Measurements from ENCODE around the gene RFX3. TPM values are rescaled to one million over a fixed set of nuclear protein-coding genes. Genes with fewer than 3 reads are reported as not detected.

The RFX3 gene
- total and polyA plus RNA-seq, 2 donors (not counting 3 experiments of a cell fraction or from before 2014, with no cell fraction given), result 4.8 to 10.5 TPM

DNA sequence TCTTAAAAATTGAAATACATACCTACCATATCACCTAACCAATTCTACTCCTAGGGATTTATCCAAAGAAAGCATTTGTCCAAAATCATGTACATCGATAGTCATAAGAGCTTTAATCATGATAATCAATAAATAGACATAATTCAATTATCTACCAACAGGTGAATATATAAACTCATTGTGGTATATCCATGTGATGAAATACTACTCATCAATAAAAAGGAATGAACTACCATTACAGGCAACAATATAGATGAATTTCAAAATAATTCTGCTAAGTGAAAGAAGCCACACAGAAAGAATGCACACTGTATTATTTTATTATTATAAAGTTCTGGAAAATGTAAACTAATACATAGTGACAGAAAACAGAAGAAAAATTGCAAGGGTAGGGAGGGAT is 81.8 kb downstream of the RFX3 start:
- Histone ChIP-seq H3K9ac (replicated peaks; ENCODE audit: extremely low read depth, insufficient read depth, low read length) (no peak overlapping the region), H2AFZ (ENCODE audit: low read depth, low read length) (no peak overlapping the region), H3K4me3 (replicated peaks in 1 of 3; ENCODE audit: insufficient read depth in 1 of 3, low read depth in 1 of 3, low read length in 3 of 3) (no peak overlapping the region), H3K27me3 (ENCODE audit: control insufficient read depth in 2 of 2, insufficient read depth in 2 of 2, low read length in 2 of 2) (no peaks in the 10 kb centered on the region), H3K9me3 (replicated peaks; ENCODE audit: control insufficient read depth, insufficient read depth, low read length) (no peaks in the 10 kb centered on the region), H3K9me1 (replicated peaks; ENCODE audit: control insufficient read depth, extremely low read depth, insufficient read depth, low read length) (no peaks in the 10 kb centered on the region), H4K20me1 (replicated peaks; ENCODE audit: control insufficient read depth, extremely low read depth, insufficient read depth, low read length) (no peaks in the 10 kb centered on the region), H3K4me2 (ENCODE audit: insufficient read depth, low read length) (no peak overlapping the region), H3K27ac (ENCODE audit: insufficient read depth, low read depth, low read length) (no peak overlapping the region), H3K79me2 (ENCODE audit: control insufficient read depth, insufficient read depth, low read length) (no peaks in the 10 kb centered on the region), H3K36me3 (ENCODE audit: control insufficient read depth in 2 of 2, extremely low read depth in 1 of 2, insufficient read depth in 2 of 2, low read length in 2 of 2) (no peaks in the 10 kb centered on the region), H3K4me1 (ENCODE audit: control insufficient read depth, extremely low read depth, insufficient read depth, low read length) (no peaks in the 10 kb centered on the region)
- intact Hi-C loops (cut with micrococcal nuclease), result no loop called here
- TF ChIP-seq GATA2 (IDR thresholded peaks at IDR 0.05; ENCODE audit: insufficient read depth, insufficient read length, low read depth, low read length), result no peak
- TF ChIP-seq, protein P1, sequence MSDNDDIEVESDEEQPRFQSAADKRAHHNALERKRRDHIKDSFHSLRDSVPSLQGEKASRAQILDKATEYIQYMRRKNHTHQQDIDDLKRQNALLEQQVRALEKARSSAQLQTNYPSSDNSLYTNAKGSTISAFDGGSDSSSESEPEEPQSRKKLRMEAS (IDR thresholded peaks at IDR 0.05; ENCODE audit: insufficient read depth, insufficient read length), result no peak
- no peak for TF ChIP-seq FOS (IDR thresholded peaks at IDR 0.05; ENCODE audit: borderline replicate concordance, insufficient read depth, low read length)
- TF ChIP-seq, protein P2, sequence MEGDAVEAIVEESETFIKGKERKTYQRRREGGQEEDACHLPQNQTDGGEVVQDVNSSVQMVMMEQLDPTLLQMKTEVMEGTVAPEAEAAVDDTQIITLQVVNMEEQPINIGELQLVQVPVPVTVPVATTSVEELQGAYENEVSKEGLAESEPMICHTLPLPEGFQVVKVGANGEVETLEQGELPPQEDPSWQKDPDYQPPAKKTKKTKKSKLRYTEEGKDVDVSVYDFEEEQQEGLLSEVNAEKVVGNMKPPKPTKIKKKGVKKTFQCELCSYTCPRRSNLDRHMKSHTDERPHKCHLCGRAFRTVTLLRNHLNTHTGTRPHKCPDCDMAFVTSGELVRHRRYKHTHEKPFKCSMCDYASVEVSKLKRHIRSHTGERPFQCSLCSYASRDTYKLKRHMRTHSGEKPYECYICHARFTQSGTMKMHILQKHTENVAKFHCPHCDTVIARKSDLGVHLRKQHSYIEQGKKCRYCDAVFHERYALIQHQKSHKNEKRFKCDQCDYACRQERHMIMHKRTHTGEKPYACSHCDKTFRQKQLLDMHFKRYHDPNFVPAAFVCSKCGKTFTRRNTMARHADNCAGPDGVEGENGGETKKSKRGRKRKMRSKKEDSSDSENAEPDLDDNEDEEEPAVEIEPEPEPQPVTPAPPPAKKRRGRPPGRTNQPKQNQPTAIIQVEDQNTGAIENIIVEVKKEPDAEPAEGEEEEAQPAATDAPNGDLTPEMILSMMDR (IDR thresholded peaks at IDR 0.05; ENCODE audit: extremely low read depth in 1 of 2, insufficient read depth in 1 of 2, low read depth in 1 of 2, low read length in 2 of 2), result no peak
- no peak for TF ChIP-seq JUN (IDR thresholded peaks at IDR 0.05; ENCODE audit: borderline replicate concordance, insufficient read depth, insufficient read length, low read depth)
- TF ChIP-seq POLR2A (IDR thresholded peaks at IDR 0.05; ENCODE audit: low read depth, low read length), result no peak
- no peak for TF ChIP-seq POLR2AphosphoS5 (IDR thresholded peaks at IDR 0.05; ENCODE audit: insufficient read depth, low read depth, low read length)
- TF ChIP-seq EZH2 (IDR thresholded peaks at IDR 0.05; ENCODE audit: borderline replicate concordance, low read depth, low read length, severe bottlenecking), result no peak
- TF ChIP-seq MYC (IDR thresholded peaks at IDR 0.05; ENCODE audit: low read depth, low read length), result no peak
- FAIRE-seq (no peak), DNase-seq (ENCODE audit: low read depth, low spot score) (no peak)
- POLR2A ChIA-PET, result no interaction called here
- dilution Hi-C loops (cut with MboI; ENCODE audit: extremely low pct_ligation_motif_present, low sequenced_read_pairs), result no loop called here
- no TSS peak for BruUV-seq (replicated peaks)
- CTCF ChIA-PET, result interaction anchor here (1.4 to 9.2 kb wide), 3 partner anchors 10 to 202 kb away, joined by 3 to 566 read pairs (median 3); no protein-coding TSS in a partner anchor
